ENCODE measurements around the gene HACL1. TPM values are rescaled to one million over a fixed set of nuclear protein-coding genes. Genes with fewer than 3 reads are reported as not detected.

Gene HACL1
- total RNA-seq, 1 experiment from 2014 or later = 28.7 TPM

DNA sequence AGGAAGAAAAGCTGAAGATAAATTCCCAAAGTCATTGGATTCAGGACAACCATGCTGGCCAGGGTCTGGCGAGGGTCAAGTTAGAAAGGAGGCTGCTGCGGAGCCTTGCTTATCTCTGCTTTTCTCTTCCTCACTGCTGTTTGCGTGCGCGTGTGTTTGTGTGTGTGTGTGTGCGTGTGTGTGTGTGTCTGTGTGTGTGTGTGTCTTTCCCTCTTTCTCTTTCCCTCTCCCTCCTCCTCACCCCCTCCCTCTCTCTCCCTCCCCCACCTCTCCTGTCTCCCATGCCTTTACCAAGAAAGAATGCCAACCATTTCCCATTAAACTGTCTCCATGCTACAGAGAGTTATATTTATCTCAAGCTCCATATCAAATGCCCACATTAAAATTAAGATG, 79.8 kb downstream of the HACL1 start, which contains the start of gene COLQ:
Gene COLQ (minus strand): TSS at position 134 of the 393 bp plus-strand sequence. CDS start 81 bp downstream, at position 53.
- POLR2A ChIA-PET (ENCODE audit: unreplicated experiment) = no interaction called here
- BruUV-seq (replicated peaks) = no TSS peak
- intact Hi-C loops (cut with micrococcal nuclease; ENCODE audit: unreplicated experiment) = no loop called here
- Histone ChIP-seq H3K27ac (no peak within 1 kb of the TSS), H3K9me2 (ENCODE audit: insufficient read depth) (no peaks in the 10 kb centered on the region), H3K4me2 (no peak within 1 kb of the TSS), H3K4me1 (replicated peaks; ENCODE audit: insufficient read depth) (no peaks in the 10 kb centered on the region), H3K27me3 (ENCODE audit: insufficient read depth, low read depth) (no peaks in the 10 kb centered on the region), H2AFZ (no peak within 1 kb of the TSS), H4K20me1 (ENCODE audit: insufficient read depth) (no peaks in the 10 kb centered on the region), H3K4me3 (no peak within 1 kb of the TSS), H3F3A (ENCODE audit: insufficient read depth, low read depth) (no peaks in the 10 kb centered on the region), H3K79me2 (ENCODE audit: low read depth) (no peaks in the 10 kb centered on the region), H3K9me3 (ENCODE audit: insufficient read depth, low read depth) (no peaks in the 10 kb centered on the region), H3K36me3 (ENCODE audit: low read depth) (no peaks in the 10 kb centered on the region)
- CTCF ChIA-PET = no interaction called here
- TF ChIP-seq EZH2 (IDR thresholded peaks at IDR 0.05; ENCODE audit: low read depth) = no peak
- TF ChIP-seq, protein P1, sequence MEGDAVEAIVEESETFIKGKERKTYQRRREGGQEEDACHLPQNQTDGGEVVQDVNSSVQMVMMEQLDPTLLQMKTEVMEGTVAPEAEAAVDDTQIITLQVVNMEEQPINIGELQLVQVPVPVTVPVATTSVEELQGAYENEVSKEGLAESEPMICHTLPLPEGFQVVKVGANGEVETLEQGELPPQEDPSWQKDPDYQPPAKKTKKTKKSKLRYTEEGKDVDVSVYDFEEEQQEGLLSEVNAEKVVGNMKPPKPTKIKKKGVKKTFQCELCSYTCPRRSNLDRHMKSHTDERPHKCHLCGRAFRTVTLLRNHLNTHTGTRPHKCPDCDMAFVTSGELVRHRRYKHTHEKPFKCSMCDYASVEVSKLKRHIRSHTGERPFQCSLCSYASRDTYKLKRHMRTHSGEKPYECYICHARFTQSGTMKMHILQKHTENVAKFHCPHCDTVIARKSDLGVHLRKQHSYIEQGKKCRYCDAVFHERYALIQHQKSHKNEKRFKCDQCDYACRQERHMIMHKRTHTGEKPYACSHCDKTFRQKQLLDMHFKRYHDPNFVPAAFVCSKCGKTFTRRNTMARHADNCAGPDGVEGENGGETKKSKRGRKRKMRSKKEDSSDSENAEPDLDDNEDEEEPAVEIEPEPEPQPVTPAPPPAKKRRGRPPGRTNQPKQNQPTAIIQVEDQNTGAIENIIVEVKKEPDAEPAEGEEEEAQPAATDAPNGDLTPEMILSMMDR (conservative IDR thresholded peaks at IDR 0.05) = no peak
- no peak for DNase-seq

DNA sequence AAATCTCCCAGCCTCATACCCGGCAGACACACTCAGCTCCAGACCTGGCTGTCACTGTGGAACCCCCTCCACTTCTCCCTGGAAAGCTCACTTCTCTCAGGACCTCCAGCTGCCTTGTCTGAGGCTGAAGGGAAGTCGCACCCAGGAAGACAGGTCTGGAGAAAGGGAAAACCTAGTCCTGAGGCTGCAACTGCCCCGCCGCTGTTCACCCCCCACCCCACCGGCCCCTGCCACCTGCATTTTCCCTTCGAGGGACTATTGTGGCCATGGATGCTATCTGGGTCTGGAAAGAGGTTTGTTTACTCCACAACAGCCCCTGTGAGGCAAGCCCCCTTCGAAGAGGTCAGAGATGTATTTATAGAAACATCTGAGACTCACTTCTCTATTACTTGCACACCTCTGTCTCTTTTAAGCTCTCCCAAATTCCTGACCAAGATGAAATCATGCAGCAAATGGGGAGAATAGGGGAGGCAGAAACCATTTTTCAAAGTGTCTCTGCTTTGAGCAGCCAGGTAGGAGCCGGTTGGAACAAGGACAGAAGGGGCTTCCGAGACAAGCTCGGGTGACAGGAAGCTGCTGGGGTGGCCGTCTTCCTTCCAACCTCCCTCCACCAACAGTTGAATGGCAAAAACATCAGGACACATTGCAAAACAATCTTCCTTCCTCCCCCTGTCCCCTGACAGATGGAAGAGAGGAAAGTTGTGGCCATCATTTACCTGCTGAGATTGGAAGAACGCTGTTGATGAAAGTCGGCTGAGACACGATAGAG, 80.4 kb downstream of the HACL1 start:
- H3K36me3 ChIP-seq (ENCODE audit: low read depth) = no peaks in the 10 kb centered on the region
- no peaks in the 10 kb centered on the region for H3K4me1 ChIP-seq (replicated peaks; ENCODE audit: insufficient read depth)
- POLR2A ChIA-PET (ENCODE audit: unreplicated experiment) = no interaction called here
- H3K4me2 ChIP-seq = no peak overlapping the region
- H3F3A ChIP-seq (ENCODE audit: insufficient read depth, low read depth) = no peaks in the 10 kb centered on the region
- TF ChIP-seq, protein P1 (conservative IDR thresholded peaks at IDR 0.05) = no peak
- no peak for TF ChIP-seq EZH2 (IDR thresholded peaks at IDR 0.05; ENCODE audit: low read depth)
- H3K4me3 ChIP-seq = no peak overlapping the region
- no peak overlapping the region for H3K27ac ChIP-seq
- H3K79me2 ChIP-seq (ENCODE audit: low read depth) = no peaks in the 10 kb centered on the region
- intact Hi-C loops (cut with micrococcal nuclease; ENCODE audit: unreplicated experiment) = no loop called here
- CTCF ChIA-PET = no interaction called here
- BruUV-seq (replicated peaks) = no TSS peak
- DNase-seq = no peak
- no peaks in the 10 kb centered on the region for H3K27me3 ChIP-seq (ENCODE audit: insufficient read depth, low read depth)
- H4K20me1 ChIP-seq (ENCODE audit: insufficient read depth) = no peaks in the 10 kb centered on the region
- H3K9me2 ChIP-seq (ENCODE audit: insufficient read depth) = no peaks in the 10 kb centered on the region
- H2AFZ ChIP-seq = no peak overlapping the region
- no peaks in the 10 kb centered on the region for H3K9me3 ChIP-seq (ENCODE audit: insufficient read depth, low read depth)

DNA sequence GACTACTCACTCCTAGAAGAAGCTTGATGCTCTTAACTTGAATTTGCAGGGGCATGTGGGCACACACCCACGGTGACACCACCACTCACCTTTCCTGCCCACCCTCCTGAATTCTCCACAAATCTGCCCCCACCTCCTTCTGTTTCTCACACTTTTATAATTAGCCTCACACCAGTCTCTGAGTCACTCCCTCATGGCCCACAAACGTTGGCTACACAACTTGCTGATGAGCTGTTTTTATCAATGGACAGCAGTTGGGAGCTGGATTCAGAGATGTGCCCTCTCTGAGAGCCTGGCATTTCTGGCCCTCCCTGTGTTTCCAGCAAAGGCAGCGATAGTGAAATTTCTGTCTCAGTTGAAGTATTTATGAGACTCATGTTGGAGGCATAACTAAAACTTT, 81.2 kb downstream of the HACL1 start:
- no peaks in the 10 kb centered on the region for H3K9me2 ChIP-seq (ENCODE audit: insufficient read depth)
- H3K4me1 ChIP-seq (replicated peaks; ENCODE audit: insufficient read depth) = no peaks in the 10 kb centered on the region
- TF ChIP-seq EZH2 (IDR thresholded peaks at IDR 0.05; ENCODE audit: low read depth) = no peak
- TF ChIP-seq, protein P1 (conservative IDR thresholded peaks at IDR 0.05) = no peak
- no peaks in the 10 kb centered on the region for H3F3A ChIP-seq (ENCODE audit: insufficient read depth, low read depth)
- no peaks in the 10 kb centered on the region for H3K36me3 ChIP-seq (ENCODE audit: low read depth)
- POLR2A ChIA-PET (ENCODE audit: unreplicated experiment) = no interaction called here
- no peak overlapping the region for H3K27ac ChIP-seq
- no TSS peak for BruUV-seq (replicated peaks)
- no peaks in the 10 kb centered on the region for H3K27me3 ChIP-seq (ENCODE audit: insufficient read depth, low read depth)
- DNase-seq = no peak
- intact Hi-C loops (cut with micrococcal nuclease; ENCODE audit: unreplicated experiment) = no loop called here
- CTCF ChIA-PET = no interaction called here
- H3K4me2 ChIP-seq = no peak overlapping the region
- no peak overlapping the region for H2AFZ ChIP-seq
- no peaks in the 10 kb centered on the region for H3K79me2 ChIP-seq (ENCODE audit: low read depth)
- H3K9me3 ChIP-seq (ENCODE audit: insufficient read depth, low read depth) = no peaks in the 10 kb centered on the region
- H4K20me1 ChIP-seq (ENCODE audit: insufficient read depth) = no peaks in the 10 kb centered on the region
- H3K4me3 ChIP-seq = no peak overlapping the region

Data from PC-9 (cell line).